ENCODE results near the gene USP3. TPM values are rescaled to one million over a fixed set of nuclear protein-coding genes. Genes with fewer than 3 reads are reported as not detected.

USP3 gene
- total RNA-seq, 4 donors from 2014 or later = 27.3 to 52.8 (median 32.2) TPM

- no peak for DNase-seq
- Histone ChIP-seq H3K27me3 (no peaks in the 10 kb centered on the region), H3K27ac (peak overlapping the region in 1 of 4 donors; percentile 5), H3K36me3 (no peaks in the 10 kb centered on the region), H3K4me3 (no peak overlapping the region), H3K9me3 (no peaks in the 10 kb centered on the region), H3K4me1 (peaks cover 0 to 32% (median 5%) of the 10 kb centered on the region in 3 donors)
- TF ChIP-seq CTCF (IDR thresholded peaks at IDR 0.05) (no peak), POLR2A (IDR thresholded peaks at IDR 0.05) (no peak)
- WGBS, 2 donors = 72 to 80% methylated on average over 2 of the region's 2 CpGs
- intact Hi-C loops (cut with DNase I) = no loop called here
Observed at GRCh38 chr15:63493436-63493835, 11.0 kb upstream of the USP3 start.

- no peak overlapping the region for H3K27ac ChIP-seq
- no peaks in the 10 kb centered on the region for H3K27me3 ChIP-seq
- no peaks in the 10 kb centered on the region for H3K36me3 ChIP-seq
- intact Hi-C loops (cut with DNase I) = no loop called here
- no peak for DNase-seq
- H3K4me3 ChIP-seq = no peak overlapping the region
- no peaks in the 10 kb centered on the region for H3K9me3 ChIP-seq
- WGBS, 2 donors = 69 to 94% methylated on average over 3 to 4 of the region's 4 CpGs
- no peak for TF ChIP-seq POLR2A (IDR thresholded peaks at IDR 0.05)
- no peak for TF ChIP-seq CTCF (IDR thresholded peaks at IDR 0.05)
- peaks cover 0 to 37% (median 5%) of the 10 kb centered on the region in 3 donors for H3K4me1 ChIP-seq
Observed at GRCh38 chr15:63494408-63494807, 10.0 kb upstream of the USP3 start.

GRCh38 chr15:63495343-63495742 lies 9.1 kb upstream of the USP3 start:
- no peak overlapping the region for H3K27ac ChIP-seq
- WGBS, 2 donors = 83 to 94% methylated on average over 1 of the region's 1 CpG
- no peak overlapping the region for H3K4me3 ChIP-seq
- no peaks in the 10 kb centered on the region for H3K36me3 ChIP-seq
- TF ChIP-seq POLR2A (IDR thresholded peaks at IDR 0.05) (no peak), CTCF (IDR thresholded peaks at IDR 0.05) (no peak)
- intact Hi-C loops (cut with DNase I) = no loop called here
- H3K27me3 ChIP-seq = no peaks in the 10 kb centered on the region
- no peaks in the 10 kb centered on the region for H3K9me3 ChIP-seq
- peaks cover 0 to 44% (median 5%) of the 10 kb centered on the region in 3 donors for H3K4me1 ChIP-seq
- DNase-seq = no peak

GRCh38 chr15:63495780-63496488 lies 8.5 kb upstream of the USP3 start:
- Histone ChIP-seq H3K27ac (no peak overlapping the region), H3K9me3 (no peaks in the 10 kb centered on the region), H3K36me3 (no peaks in the 10 kb centered on the region), H3K27me3 (no peaks in the 10 kb centered on the region), H3K4me3 (no peak overlapping the region), H3K4me1 (peaks cover 0 to 50% (median 8%) of the 10 kb centered on the region in 3 donors)
- WGBS, 2 donors = 81 to 85% methylated on average over 3 to 5 of the region's 5 CpGs
- TF ChIP-seq CTCF (IDR thresholded peaks at IDR 0.05) (no peak), POLR2A (IDR thresholded peaks at IDR 0.05) (no peak)
- intact Hi-C loops (cut with DNase I) = no loop called here
- no peak for DNase-seq

- Histone ChIP-seq H3K36me3 (no peaks in the 10 kb centered on the region), H3K4me1 (peaks cover 5 to 55% (median 20%) of the 10 kb centered on the region in 3 donors), H3K4me3 (peak overlapping the region in 1 of 4 donors; percentile 1), H3K9me3 (no peaks in the 10 kb centered on the region), H3K27ac (peak overlapping the region in 3 of 4 donors; percentile 38 to 81 (median 71)), H3K27me3 (no peaks in the 10 kb centered on the region)
- WGBS, 2 donors = 60 to 70% methylated on average over 8 of the region's 8 CpGs
- no peak for DNase-seq
- intact Hi-C loops (cut with DNase I) = no loop called here
- TF ChIP-seq POLR2A (IDR thresholded peaks at IDR 0.05) = peak in 1 of 4 donors; percentile 35
- TF ChIP-seq CTCF (IDR thresholded peaks at IDR 0.05) = no peak
Observed at GRCh38 chr15:63497642-63498467, 6.5 kb upstream of the USP3 start.

Measured in esophagus squamous epithelium (tissue), 5 donors.